OCI-LY3 (cell line): ENCODE results near the gene CENPH.
"Not testable (repeated sequence)": the region's sequence is repeated elsewhere in the genome, so short reads cannot be mapped to it uniquely, and the experiment has no call there.

ENCODE experiments used
- H2AFZ ChIP-seq: fragments of 200-600, 300-600 bp; shearing (Covaris generic); 2 replicates; pipeline ENCODE4 v1.6.0; 2014; ENCODE audit warnings: antibody characterized with exemption, low read depth, low read length
- H3K27ac ChIP-seq: fragments of 200-600, 300-600 bp; sonication (generic); 2 replicates; pipeline ENCODE4 v1.5.1; 2014; ENCODE audit warnings: mild to moderate bottlenecking, low read length, moderate library complexity, mixed read lengths
- H3K27me3 ChIP-seq: fragments of 200-600, 300-600 bp; sonication (generic); 2 replicates; pipeline ENCODE4 v1.6.1; 2014; ENCODE audit warnings: low read depth, low read length, mixed read lengths
- H3K36me3 ChIP-seq: fragments of 200-600, 300-600 bp; sonication (generic); replicated peaks from 2 replicates; pipeline ENCODE3; 2014; ENCODE audit warnings: low read depth, low read length, mixed read lengths
- H3K4me1 ChIP-seq: fragments of 300-600, 200-600 bp; sonication (generic); 2 replicates; pipeline ENCODE4 v1.6.1; 2014; ENCODE audit warnings: low read length, mixed read lengths
- H3K4me2 ChIP-seq: fragments of 200-600, 300-600 bp; sonication (generic); 2 replicates; pipeline ENCODE4 v1.6.1; 2014; ENCODE audit warnings: low read length, mixed read lengths
- H3K4me3 ChIP-seq: fragments of 300-600, 200-600 bp; sonication (generic); 2 replicates; pipeline ENCODE4 v1.5.1; 2014; ENCODE audit warnings: antibody characterized with exemption, mild to moderate bottlenecking, low read length, moderate library complexity
- H3K79me2 ChIP-seq: fragments of 300-600, 200-600 bp; shearing (Covaris generic); 2 replicates; pipeline ENCODE4 v1.6.1; 2014; ENCODE audit warnings: mild to moderate bottlenecking, low read length, mixed read lengths
- H3K9ac ChIP-seq: fragments of 300-600, 200-600 bp; shearing (Covaris generic); 2 replicates; pipeline ENCODE4 v1.6.0; 2014; ENCODE audit warnings: mild to moderate bottlenecking, low read length, moderate library complexity
- H3K9me3 ChIP-seq: fragments of 200-600, 300-600 bp; shearing (Covaris generic); 2 replicates; pipeline ENCODE4 v1.6.1; 2014; ENCODE audit warnings: low read length, mixed read lengths; ENCODE audit not compliant: insufficient read depth
- H4K20me1 ChIP-seq: fragments of 200-600, 300-600 bp; sonication (generic); 2 replicates; pipeline ENCODE4 v1.6.1; 2016; ENCODE audit warnings: low read length, mixed read lengths; ENCODE audit not compliant: insufficient read depth
- EZH2phosphoT487 ChIP-seq: fragments of 200-600 bp; shearing (Covaris generic); IDR thresholded peaks from 2 replicates; pipeline ENCODE4 v1.6.1; 2018; ENCODE audit warnings: antibody characterized with exemption, mixed run types, low read depth
- TF ChIP-seq, protein P1 (sequence below): fragments of 200-600, 300-600 bp; sonication (generic); IDR thresholded peaks from 2 replicates; pipeline ENCODE4 v1.5.1; 2014; ENCODE audit warnings: antibody characterized with exemption, low read length, low read depth

CENPH gene

DNA sequence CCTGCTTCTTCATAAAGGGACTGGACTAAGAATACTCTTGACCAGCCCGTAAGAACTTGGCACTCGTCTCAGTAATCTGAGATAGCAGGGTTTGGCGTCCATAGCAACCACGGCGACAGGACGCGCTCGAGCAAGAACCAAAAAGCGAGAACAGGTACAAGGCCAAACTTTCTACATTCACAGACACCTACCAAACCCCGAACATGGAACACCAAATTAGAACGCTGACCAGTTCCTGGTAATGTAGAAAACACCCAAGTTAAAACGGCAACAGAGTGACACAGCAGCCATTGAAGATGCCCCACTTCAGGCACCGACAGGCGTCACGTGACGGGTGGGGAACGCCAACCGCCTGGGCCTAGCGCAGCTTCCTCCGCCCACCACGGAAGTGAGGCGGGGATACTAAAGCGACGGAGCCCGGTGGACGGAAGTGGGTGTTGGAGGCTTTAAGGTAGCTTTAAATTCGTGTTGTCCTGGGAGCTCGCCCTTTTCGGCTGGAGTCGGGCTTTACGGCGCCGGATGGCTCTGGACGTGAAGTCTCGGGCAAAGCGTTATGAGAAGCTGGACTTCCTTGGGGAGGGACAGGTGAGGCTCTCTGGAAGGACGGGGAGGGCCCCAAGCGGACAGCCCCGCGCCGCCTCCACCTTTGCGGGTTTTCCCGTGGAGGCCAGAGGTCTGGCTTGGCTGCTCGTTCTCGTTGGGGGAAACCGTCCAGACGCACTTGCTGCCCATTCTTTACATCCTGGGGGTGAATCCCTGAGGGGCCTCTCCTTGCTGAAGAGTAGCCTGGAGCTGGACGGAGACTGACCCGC, 45.3 kb downstream of the CENPH start, which contains the start of gene CDK7:
CDK7 (plus strand) TSS at position 430 of the 812 bp plus-strand sequence; CDS start at position 520, 90 bp downstream.
- H4K20me1 ChIP-seq = no peaks in the 10 kb centered on the region

DNA sequence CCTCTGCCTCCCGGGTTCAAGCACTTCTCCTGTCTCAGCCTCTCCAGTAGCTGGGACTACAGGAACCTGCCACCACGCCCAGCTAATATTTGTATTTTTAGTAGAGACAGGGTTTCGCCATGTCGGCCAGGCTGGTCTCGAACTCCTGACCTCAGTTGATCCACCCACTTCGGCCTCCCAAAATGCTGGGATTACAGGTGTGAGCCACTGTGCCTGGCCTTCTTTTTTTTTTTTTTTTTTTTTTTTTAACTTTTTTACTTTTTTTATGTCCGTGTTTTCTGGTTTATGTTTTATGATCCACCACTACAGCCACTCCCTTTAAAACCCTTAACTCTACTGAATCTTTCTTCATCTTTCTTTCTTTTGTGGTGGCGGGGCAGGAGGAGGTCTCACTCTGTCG, 47.4 kb downstream of the CENPH start:
- not testable (repeated sequence) for H3K4me3 ChIP-seq, H3K27me3 ChIP-seq, H3K4me1 ChIP-seq, H3K9ac ChIP-seq, H4K20me1 ChIP-seq, H2AFZ ChIP-seq, H3K4me2 ChIP-seq, H3K27ac ChIP-seq, H3K79me2 ChIP-seq, H3K36me3 ChIP-seq, H3K9me3 ChIP-seq

More for the DNA sequence above, 45.3 kb downstream of the CENPH start, which contains the start of gene CDK7:
- Histone ChIP-seq H3K4me3 (peak within 1 kb of the TSS; percentile 94), H3K4me2 (peak within 1 kb of the TSS; percentile 82), H3K27me3 (no peaks in the 10 kb centered on the region), H3K9me3 (no peaks in the 10 kb centered on the region), H3K79me2 (peaks cover 10% of the 10 kb centered on the region), H3K27ac (peak within 1 kb of the TSS; percentile 40), H2AFZ (peak within 1 kb of the TSS; percentile 96), H3K4me1 (peaks cover 8% of the 10 kb centered on the region; the same call in 1 of the 2 replicates), H3K9ac (peak within 1 kb of the TSS; percentile 82), H3K36me3 (no peaks in the 10 kb centered on the region)
- TF ChIP-seq, protein P1, sequence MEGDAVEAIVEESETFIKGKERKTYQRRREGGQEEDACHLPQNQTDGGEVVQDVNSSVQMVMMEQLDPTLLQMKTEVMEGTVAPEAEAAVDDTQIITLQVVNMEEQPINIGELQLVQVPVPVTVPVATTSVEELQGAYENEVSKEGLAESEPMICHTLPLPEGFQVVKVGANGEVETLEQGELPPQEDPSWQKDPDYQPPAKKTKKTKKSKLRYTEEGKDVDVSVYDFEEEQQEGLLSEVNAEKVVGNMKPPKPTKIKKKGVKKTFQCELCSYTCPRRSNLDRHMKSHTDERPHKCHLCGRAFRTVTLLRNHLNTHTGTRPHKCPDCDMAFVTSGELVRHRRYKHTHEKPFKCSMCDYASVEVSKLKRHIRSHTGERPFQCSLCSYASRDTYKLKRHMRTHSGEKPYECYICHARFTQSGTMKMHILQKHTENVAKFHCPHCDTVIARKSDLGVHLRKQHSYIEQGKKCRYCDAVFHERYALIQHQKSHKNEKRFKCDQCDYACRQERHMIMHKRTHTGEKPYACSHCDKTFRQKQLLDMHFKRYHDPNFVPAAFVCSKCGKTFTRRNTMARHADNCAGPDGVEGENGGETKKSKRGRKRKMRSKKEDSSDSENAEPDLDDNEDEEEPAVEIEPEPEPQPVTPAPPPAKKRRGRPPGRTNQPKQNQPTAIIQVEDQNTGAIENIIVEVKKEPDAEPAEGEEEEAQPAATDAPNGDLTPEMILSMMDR = no peak
- TF ChIP-seq EZH2phosphoT487 = no peak

- Histone ChIP-seq H3K27me3 (no peaks in the 10 kb centered on the region), H3K4me1 (peaks cover 8% of the 10 kb centered on the region; the same call in 1 of the 2 replicates), H3K9ac (no peak overlapping the region), H2AFZ (no peak overlapping the region), H3K27ac (no peak overlapping the region), H3K4me3 (no peak overlapping the region), H3K79me2 (peaks cover 10% of the 10 kb centered on the region), H3K4me2 (no peak overlapping the region), H4K20me1 (no peaks in the 10 kb centered on the region), H3K9me3 (no peaks in the 10 kb centered on the region), H3K36me3 (peaks cover 10% of the 10 kb centered on the region)
- no peak for TF ChIP-seq EZH2phosphoT487
- TF ChIP-seq, protein P1 = no peak
Measured at GRCh38 chr5:69237877-69238276, 48.5 kb downstream of the CENPH start.

DNA sequence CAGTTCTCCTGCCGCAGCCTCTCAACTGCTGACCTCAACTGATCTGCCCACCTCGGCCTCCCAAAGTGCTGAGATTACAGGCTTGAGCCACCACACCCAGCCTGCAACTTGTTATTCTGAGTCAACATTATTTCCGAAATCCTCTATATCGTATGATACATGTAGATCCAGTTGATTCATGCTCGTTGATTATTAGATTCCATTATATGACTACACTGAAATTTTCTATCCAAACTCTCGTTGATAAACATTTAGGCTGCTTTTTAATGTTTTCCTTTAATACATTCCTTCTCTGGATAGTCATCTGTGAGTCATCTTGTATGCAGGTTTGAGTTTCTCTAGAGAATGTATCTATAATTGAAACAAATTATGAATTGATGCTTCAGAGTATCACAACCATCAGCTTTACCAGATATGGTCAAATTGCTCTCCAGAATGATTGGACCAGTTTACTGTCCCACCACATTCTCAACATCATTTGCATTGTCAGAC, 49.4 kb downstream of the CENPH start:
- no peak overlapping the region for H3K9ac ChIP-seq
- no peaks in the 10 kb centered on the region for H4K20me1 ChIP-seq
- no peak overlapping the region for H3K4me2 ChIP-seq
- TF ChIP-seq, protein P1 = no peak
- TF ChIP-seq EZH2phosphoT487 = no peak
- peaks cover 8% of the 10 kb centered on the region; the same call in 1 of the 2 replicates for H3K4me1 ChIP-seq
- H3K27me3 ChIP-seq = no peaks in the 10 kb centered on the region
- no peak overlapping the region for H3K4me3 ChIP-seq
- H3K27ac ChIP-seq = no peak overlapping the region
- H3K36me3 ChIP-seq = peaks cover 10% of the 10 kb centered on the region
- no peaks in the 10 kb centered on the region for H3K9me3 ChIP-seq
- H2AFZ ChIP-seq = no peak overlapping the region
- peaks cover 12% of the 10 kb centered on the region for H3K79me2 ChIP-seq
